ENCODE measurements around the gene SELENOK.

SELENOK gene

DNA sequence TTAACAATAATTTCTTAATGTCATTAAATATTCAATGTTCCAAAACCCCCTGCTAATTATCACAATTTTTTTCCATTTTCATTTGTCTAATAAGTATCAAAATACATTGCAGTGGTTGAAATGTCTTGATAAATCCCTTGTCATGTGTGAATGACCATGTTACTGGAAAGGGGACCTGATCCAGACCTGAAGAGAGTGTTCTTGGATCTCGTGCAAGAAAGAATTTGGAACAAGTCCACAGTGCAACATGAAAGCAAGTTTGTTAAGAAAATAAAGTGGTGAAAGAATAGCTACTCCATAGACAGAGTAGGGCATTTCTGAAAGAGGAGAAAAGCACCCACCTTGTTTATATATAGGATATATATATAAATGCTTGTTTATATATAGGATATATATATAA, 10.4 kb upstream of the SELENOK start:
- no peak for DNase-seq (ENCODE audit: low read depth)
- H3K4me3 ChIP-seq (ENCODE audit: low read depth, low read length) = no peak overlapping the region
- in situ Hi-C loops (cut with HindIII; ENCODE audit: low sequenced_read_pairs) = no loop called here
- TF ChIP-seq, protein P1, sequence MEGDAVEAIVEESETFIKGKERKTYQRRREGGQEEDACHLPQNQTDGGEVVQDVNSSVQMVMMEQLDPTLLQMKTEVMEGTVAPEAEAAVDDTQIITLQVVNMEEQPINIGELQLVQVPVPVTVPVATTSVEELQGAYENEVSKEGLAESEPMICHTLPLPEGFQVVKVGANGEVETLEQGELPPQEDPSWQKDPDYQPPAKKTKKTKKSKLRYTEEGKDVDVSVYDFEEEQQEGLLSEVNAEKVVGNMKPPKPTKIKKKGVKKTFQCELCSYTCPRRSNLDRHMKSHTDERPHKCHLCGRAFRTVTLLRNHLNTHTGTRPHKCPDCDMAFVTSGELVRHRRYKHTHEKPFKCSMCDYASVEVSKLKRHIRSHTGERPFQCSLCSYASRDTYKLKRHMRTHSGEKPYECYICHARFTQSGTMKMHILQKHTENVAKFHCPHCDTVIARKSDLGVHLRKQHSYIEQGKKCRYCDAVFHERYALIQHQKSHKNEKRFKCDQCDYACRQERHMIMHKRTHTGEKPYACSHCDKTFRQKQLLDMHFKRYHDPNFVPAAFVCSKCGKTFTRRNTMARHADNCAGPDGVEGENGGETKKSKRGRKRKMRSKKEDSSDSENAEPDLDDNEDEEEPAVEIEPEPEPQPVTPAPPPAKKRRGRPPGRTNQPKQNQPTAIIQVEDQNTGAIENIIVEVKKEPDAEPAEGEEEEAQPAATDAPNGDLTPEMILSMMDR (IDR thresholded peaks at IDR 0.05; ENCODE audit: low read depth, low read length, missing control alignments) = no peak

DNA sequence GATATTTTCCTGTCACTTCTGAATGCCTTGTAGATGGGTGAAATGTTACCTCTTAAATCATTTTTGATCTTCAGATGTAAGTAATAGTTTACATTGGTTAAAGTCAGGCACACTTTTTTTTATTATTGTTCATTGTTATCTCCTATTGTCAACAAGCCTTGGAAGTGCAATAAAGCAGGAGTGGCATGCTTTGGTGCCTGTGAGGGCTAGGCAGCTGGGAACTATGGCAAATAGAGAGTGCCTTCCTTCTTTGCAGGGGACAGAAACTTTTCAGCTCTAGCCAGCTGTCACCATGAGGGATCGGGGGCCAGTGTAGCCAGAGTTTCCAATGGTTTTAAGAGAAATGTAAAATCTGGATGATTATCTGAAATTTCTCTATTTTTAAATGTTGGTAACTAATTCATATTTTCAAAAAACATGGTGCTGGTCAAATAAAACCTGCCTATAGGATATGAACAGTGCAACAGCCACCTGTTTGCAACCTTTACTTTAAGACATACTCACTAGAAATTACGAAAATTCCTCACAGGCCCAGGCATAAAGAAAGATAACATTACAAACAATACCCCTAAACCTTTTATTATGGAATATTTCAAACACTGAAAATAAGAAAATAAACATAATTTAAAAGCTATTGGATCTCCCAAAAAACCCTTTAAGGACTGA, 9.1 kb upstream of the SELENOK start:
- TF ChIP-seq, protein P1 (IDR thresholded peaks at IDR 0.05; ENCODE audit: low read depth, low read length, missing control alignments) = no peak
- H3K4me3 ChIP-seq (ENCODE audit: low read depth, low read length) = no peak overlapping the region
- in situ Hi-C loops (cut with HindIII; ENCODE audit: low sequenced_read_pairs) = no loop called here
- no peak for DNase-seq (ENCODE audit: low read depth)

DNA sequence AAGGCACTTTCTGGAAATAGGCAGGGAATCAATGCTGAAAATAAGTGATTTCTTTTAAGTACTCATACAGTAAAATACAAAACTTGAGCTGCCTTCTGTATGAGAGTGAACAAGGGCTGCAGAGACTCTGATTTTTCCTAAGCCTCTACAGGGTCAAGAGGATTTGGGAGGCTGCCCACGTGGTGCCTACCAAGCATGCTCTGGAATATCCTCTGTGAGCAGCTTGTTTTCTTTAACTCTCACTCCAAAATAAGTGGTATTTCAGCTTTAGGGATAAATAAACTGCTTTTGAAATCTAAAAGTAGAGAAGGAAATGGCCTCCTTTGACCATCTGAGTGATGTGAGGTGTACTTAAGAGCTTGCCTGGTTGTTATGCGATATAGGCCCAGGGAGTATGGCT, 8.1 kb upstream of the SELENOK start:
- in situ Hi-C loops (cut with HindIII; ENCODE audit: low sequenced_read_pairs) = no loop called here
- no peak overlapping the region for H3K4me3 ChIP-seq (ENCODE audit: low read depth, low read length)
- TF ChIP-seq, protein P1 (IDR thresholded peaks at IDR 0.05; ENCODE audit: low read depth, low read length, missing control alignments) = no peak
- no peak for DNase-seq (ENCODE audit: low read depth)

DNA sequence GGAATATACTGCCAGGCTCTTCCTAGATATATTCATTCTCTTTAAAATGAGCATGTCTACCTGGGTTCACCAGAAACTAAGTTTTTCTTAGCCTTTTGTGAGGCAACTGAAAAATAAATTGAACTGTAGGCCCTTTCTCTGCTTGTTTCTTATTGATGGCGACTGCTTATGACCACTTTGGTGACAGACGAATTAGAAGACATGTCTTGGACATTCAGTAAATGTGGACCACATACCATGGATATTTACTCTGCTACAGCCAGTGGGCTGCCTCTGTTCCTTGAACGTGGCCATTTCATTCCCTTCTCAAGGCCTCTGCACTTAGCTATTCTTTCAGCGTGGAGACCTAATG, 603 bp upstream of the SELENOK start:
- DNase-seq (ENCODE audit: low read depth) = no peak
- TF ChIP-seq, protein P1 (IDR thresholded peaks at IDR 0.05; ENCODE audit: low read depth, low read length, missing control alignments) = no peak

DNA sequence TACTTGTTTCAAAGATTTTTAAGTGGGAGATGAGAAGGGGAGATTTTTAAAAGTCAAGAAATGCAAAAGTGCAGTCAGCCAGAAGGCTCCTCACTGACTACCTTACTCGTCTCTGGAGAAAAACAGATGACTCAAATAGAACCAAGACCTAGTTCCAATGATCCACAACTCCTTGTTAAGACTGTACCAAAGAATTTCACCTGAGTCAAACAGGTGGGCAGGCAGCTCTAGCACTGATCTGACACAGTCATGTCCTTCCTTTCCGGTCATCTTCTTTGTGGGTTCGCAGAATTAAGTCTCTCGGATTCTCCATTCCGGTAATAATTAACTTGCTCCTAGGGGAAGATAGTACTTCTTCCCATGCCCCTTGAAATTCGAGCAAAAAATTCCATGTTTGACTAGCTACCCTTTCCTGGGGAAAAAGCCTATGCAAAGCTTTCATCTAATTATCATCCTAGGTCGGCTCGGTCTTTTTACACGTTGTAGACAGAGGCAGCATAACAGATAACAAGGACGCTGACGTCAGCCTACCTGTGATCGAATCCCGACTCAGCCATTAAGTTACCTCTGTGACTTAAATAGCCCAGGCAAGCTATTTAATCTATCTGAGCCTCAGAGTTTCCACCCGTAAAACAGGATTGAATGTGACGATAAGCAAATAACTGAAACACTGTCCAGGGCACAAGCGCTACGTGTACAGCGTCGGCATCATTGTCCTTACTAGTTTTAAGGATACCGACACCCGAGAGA, 758 bp downstream of the SELENOK start:
- DNase-seq (ENCODE audit: low read depth) = no peak
- in situ Hi-C loops (cut with HindIII; ENCODE audit: low sequenced_read_pairs) = no loop called here

More for the DNA sequence above, 603 bp upstream of the SELENOK start:
- in situ Hi-C loops (cut with HindIII; ENCODE audit: low sequenced_read_pairs) = no loop called here
- H3K4me3 ChIP-seq (ENCODE audit: low read depth, low read length) = peak overlapping the region; percentile 62

DNA sequence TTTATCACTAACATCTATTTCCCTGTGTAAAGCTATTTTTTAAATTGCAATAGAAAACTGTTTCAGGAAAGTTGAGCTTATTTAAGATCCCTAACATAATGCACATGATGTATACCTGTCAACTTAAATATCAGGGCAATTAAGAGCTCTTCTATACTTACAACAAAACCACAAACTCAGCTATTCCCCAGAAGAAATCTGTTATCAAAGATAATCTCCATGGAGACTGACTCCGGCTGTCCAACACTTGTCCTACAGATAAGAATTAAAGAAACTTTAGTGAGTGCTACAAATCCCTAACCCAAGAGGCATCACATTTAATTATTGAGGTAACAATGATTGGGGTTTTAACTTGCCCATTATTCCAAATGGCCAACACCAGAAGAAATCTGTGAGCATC, 3.4 kb downstream of the SELENOK start:
- no peak for DNase-seq (ENCODE audit: low read depth)
- TF ChIP-seq, protein P1 (IDR thresholded peaks at IDR 0.05; ENCODE audit: low read depth, low read length, missing control alignments) = no peak
- in situ Hi-C loops (cut with HindIII; ENCODE audit: low sequenced_read_pairs) = no loop called here
- no peak overlapping the region for H3K4me3 ChIP-seq (ENCODE audit: low read depth, low read length)

More for the DNA sequence above, 758 bp downstream of the SELENOK start:
- H3K4me3 ChIP-seq (ENCODE audit: low read depth, low read length) = peak overlapping the region; percentile 62
- TF ChIP-seq, protein P1 (IDR thresholded peaks at IDR 0.05; ENCODE audit: low read depth, low read length, missing control alignments) = no peak

Data from astrocyte of the cerebellum (primary cell).